GM19193 (cell line): ENCODE data around the gene FOXO1.

Experiments used
- POLR2A ChIP-seq: IDR thresholded peaks from 4 replicates; pipeline ENCODE4 v1.6.1; 2011; ENCODE audit not compliant: insufficient read depth, insufficient read length; ENCODE audit errors: extremely low read depth

The FOXO1 gene

GRCh38 chr13:40626977-40627376 is 39.5 kb downstream of the FOXO1 start:
- no peak for TF ChIP-seq POLR2A

GRCh38 chr13:40626561-40626960 is 39.9 kb downstream of the FOXO1 start:
- TF ChIP-seq POLR2A, result no peak

GRCh38 chr13:40624986-40625385 is 41.5 kb downstream of the FOXO1 start:
- no peak for TF ChIP-seq POLR2A

- no peak for TF ChIP-seq POLR2A
Measured at GRCh38 chr13:40624383-40624782, 42.1 kb downstream of the FOXO1 start.

GRCh38 chr13:40622761-40623160 is 43.7 kb downstream of the FOXO1 start:
- TF ChIP-seq POLR2A, result no peak

- no peak for TF ChIP-seq POLR2A
Measured at GRCh38 chr13:40622246-40622645, 44.2 kb downstream of the FOXO1 start.

GRCh38 chr13:40619479-40619814 is 47.0 kb downstream of the FOXO1 start:
- TF ChIP-seq POLR2A, result no peak

GRCh38 chr13:40618581-40619478 is 47.6 kb downstream of the FOXO1 start:
- TF ChIP-seq POLR2A, result no peak

GRCh38 chr13:40617801-40618356 is 48.6 kb downstream of the FOXO1 start:
- TF ChIP-seq POLR2A, result no peak

GRCh38 chr13:40615619-40616018 is 50.8 kb downstream of the FOXO1 start:
- TF ChIP-seq POLR2A, result no peak

GRCh38 chr13:40613914-40614313 is 52.5 kb downstream of the FOXO1 start:
- no peak for TF ChIP-seq POLR2A

- no peak for TF ChIP-seq POLR2A
Measured at GRCh38 chr13:40613192-40613818, 53.1 kb downstream of the FOXO1 start.

- no peak for TF ChIP-seq POLR2A
Measured at GRCh38 chr13:40612041-40612440, 54.4 kb downstream of the FOXO1 start.

- TF ChIP-seq POLR2A, result no peak
Measured at GRCh38 chr13:40611635-40612034, 54.8 kb downstream of the FOXO1 start.

GRCh38 chr13:40611004-40611403 is 55.4 kb downstream of the FOXO1 start:
- no peak for TF ChIP-seq POLR2A
